CD1c-positive myeloid dendritic cell (primary cell): ENCODE measurements around the gene CEP78.
"Not testable (repeated sequence)": the region's sequence is repeated elsewhere in the genome, so short reads cannot be mapped to it uniquely, and the experiment has no call there.

Experiments
- DNase-seq: peaks from one replicate; pipeline ENCODE4 v3.0.0-alpha.2; 2016; ENCODE audit errors: extremely low spot score

Gene CEP78

GRCh38 chr9:78235256-78235761 lies 566 bp upstream of the CEP78 start:
- DNase-seq = no peak

GRCh38 chr9:78236551-78236910 lies 656 bp downstream of the CEP78 start:
- no peak for DNase-seq

GRCh38 chr9:78238046-78239038 lies 2.5 kb downstream of the CEP78 start:
- DNase-seq = no peak

- DNase-seq = no peak
Measured at GRCh38 chr9:78239506-78239905, 3.6 kb downstream of the CEP78 start.

- no peak for DNase-seq
Measured at GRCh38 chr9:78242041-78242440, 6.2 kb downstream of the CEP78 start.

GRCh38 chr9:78243130-78243529 lies 7.3 kb downstream of the CEP78 start:
- DNase-seq = no peak

- DNase-seq = no peak
Measured at GRCh38 chr9:78245401-78245800, 9.5 kb downstream of the CEP78 start.

- DNase-seq = peak; percentile 48
Measured at GRCh38 chr9:78248635-78249034, 12.8 kb downstream of the CEP78 start.

- no peak for DNase-seq
Measured at GRCh38 chr9:78249542-78249941, 13.7 kb downstream of the CEP78 start.

- DNase-seq = no peak
Measured at GRCh38 chr9:78252616-78253015, 16.7 kb downstream of the CEP78 start.

- no peak for DNase-seq
Measured at GRCh38 chr9:78253285-78253684, 17.4 kb downstream of the CEP78 start.

- DNase-seq = peak; percentile 39
Measured at GRCh38 chr9:78261403-78262001, 25.6 kb downstream of the CEP78 start.

GRCh38 chr9:78262655-78263054 lies 26.8 kb downstream of the CEP78 start:
- no peak for DNase-seq

GRCh38 chr9:78267889-78268288 lies 32.0 kb downstream of the CEP78 start:
- no peak for DNase-seq

GRCh38 chr9:78269784-78270183 lies 33.9 kb downstream of the CEP78 start:
- DNase-seq = no peak

GRCh38 chr9:78272307-78272706 lies 36.4 kb downstream of the CEP78 start:
- no peak for DNase-seq

GRCh38 chr9:78273761-78274160 lies 37.9 kb downstream of the CEP78 start:
- DNase-seq = no peak

GRCh38 chr9:78278177-78278777 lies 42.4 kb downstream of the CEP78 start:
- no peak for DNase-seq

- no peak for DNase-seq
Measured at GRCh38 chr9:78278801-78279200, 42.9 kb downstream of the CEP78 start.

- no peak for DNase-seq
Measured at GRCh38 chr9:78280982-78281668, 45.2 kb downstream of the CEP78 start.

- not testable (repeated sequence) for DNase-seq
Measured at GRCh38 chr9:78284181-78284580, 48.3 kb downstream of the CEP78 start.

GRCh38 chr9:78286125-78286524 lies 50.2 kb downstream of the CEP78 start:
- no peak for DNase-seq
